WERI-Rb-1 (cell line): ENCODE measurements around the gene ARHGEF37.

Experiments used
- DNase-seq: peaks from one replicate; pipeline ENCODE4 v3.0.0-alpha.2; 2020
- H3K27ac ChIP-seq: fragments of 250-450 bp; sonication (Bioruptor Pico); 2 replicates; pipeline ENCODE4 v1.5.1; 2020; ENCODE audit warnings: mild to moderate bottlenecking, moderate library complexity
- H3K27me3 ChIP-seq: fragments of 250-450 bp; sonication (Bioruptor Pico); 2 replicates; pipeline ENCODE4 v1.5.1; 2021; ENCODE audit warnings: mild to moderate bottlenecking, low read depth, moderate library complexity; ENCODE audit not compliant: insufficient read depth, severe bottlenecking
- H3K36me3 ChIP-seq: fragments of 250-450 bp; sonication (Bioruptor Pico); 2 replicates; pipeline ENCODE4 v1.5.1; 2020; ENCODE audit warnings: mild to moderate bottlenecking, moderate library complexity
- H3K4me3 ChIP-seq: 2 replicates; pipeline ENCODE4 v1.5.1; 2011; ENCODE audit warnings: low read depth, mild to moderate bottlenecking, control low read depth, low read length
- H3K9me3 ChIP-seq: fragments of 250-450 bp; sonication (Bioruptor Pico); 2 replicates; pipeline ENCODE4 v1.5.1; 2021; ENCODE audit warnings: mild to moderate bottlenecking, moderate library complexity; ENCODE audit not compliant: severe bottlenecking
- CTCF ChIP-seq: IDR thresholded peaks from 2 replicates; pipeline ENCODE4 v1.5.1; 2011; ENCODE audit warnings: low read depth, mild to moderate bottlenecking, control low read depth, inconsistent platforms, low read length

The ARHGEF37 gene

GRCh38 chr5:149608936-149609545 is 27.7 kb downstream of the ARHGEF37 start:
- Histone ChIP-seq H3K36me3 (no peaks in the 10 kb centered on the region), H3K27me3 (no peaks in the 10 kb centered on the region), H3K9me3 (peaks cover 3% of the 10 kb centered on the region), H3K27ac (no peak overlapping the region), H3K4me3 (no peak overlapping the region)
- DNase-seq: no peak
- no peak for TF ChIP-seq CTCF

GRCh38 chr5:149609640-149610219 is 28.4 kb downstream of the ARHGEF37 start:
- DNase-seq: no peak
- no peak for TF ChIP-seq CTCF

GRCh38 chr5:149610589-149611255 is 29.4 kb downstream of the ARHGEF37 start:
- H3K27ac ChIP-seq: no peak overlapping the region
- H3K4me3 ChIP-seq: no peak overlapping the region
- H3K36me3 ChIP-seq: no peaks in the 10 kb centered on the region
- peaks cover 3% of the 10 kb centered on the region for H3K9me3 ChIP-seq
- DNase-seq: no peak
- no peaks in the 10 kb centered on the region for H3K27me3 ChIP-seq
- TF ChIP-seq CTCF: no peak

More at GRCh38 chr5:149609640-149610219, 28.4 kb downstream of the ARHGEF37 start:
- no peak overlapping the region for H3K27ac ChIP-seq
- H3K36me3 ChIP-seq: no peaks in the 10 kb centered on the region
- peaks cover 3% of the 10 kb centered on the region for H3K9me3 ChIP-seq
- no peak overlapping the region for H3K4me3 ChIP-seq
- no peaks in the 10 kb centered on the region for H3K27me3 ChIP-seq

GRCh38 chr5:149611326-149611725 is 30.0 kb downstream of the ARHGEF37 start:
- Histone ChIP-seq H3K27ac (no peak overlapping the region), H3K36me3 (no peaks in the 10 kb centered on the region), H3K9me3 (peaks cover 3% of the 10 kb centered on the region), H3K27me3 (no peaks in the 10 kb centered on the region), H3K4me3 (no peak overlapping the region)
- TF ChIP-seq CTCF: no peak
- DNase-seq: no peak

GRCh38 chr5:149614034-149614907 is 33.0 kb downstream of the ARHGEF37 start:
- no peak overlapping the region for H3K27ac ChIP-seq
- no peak overlapping the region for H3K4me3 ChIP-seq
- H3K27me3 ChIP-seq: no peaks in the 10 kb centered on the region
- peaks cover 3% of the 10 kb centered on the region for H3K9me3 ChIP-seq
- peak; percentile 55 for DNase-seq
- no peaks in the 10 kb centered on the region for H3K36me3 ChIP-seq
- TF ChIP-seq CTCF: no peak
